Stimulated activated CD8-positive, alpha-beta memory T cell treated with anti-CD3 and anti-CD28 coated beads, Interleukin-15, amount 100 ng/mL, for 48 hours (primary cell): ENCODE data around the gene KDM4E.
"Not testable (repeated sequence)": the region's sequence is repeated elsewhere in the genome, so short reads cannot be mapped to it uniquely, and the experiment has no call there.

Source experiments
- DNase-seq, 2 donors: peaks; one replicate each; pipeline ENCODE4 v3.0.0-alpha.2; 2020; ENCODE audit warnings: low read depth in 2 of 2

Gene KDM4E

GRCh38 chr11:95024958-95025357, at the start of gene KDM4E:
Gene KDM4E (plus strand): TSS chr11:95025258. CDS start chr11:95025558, 300 bp downstream.
- DNase-seq = no peak

- no peak for DNase-seq
Observed at GRCh38 chr11:94975599-94975998, 49.5 kb upstream of the KDM4E start.

- no peak for DNase-seq
Observed at GRCh38 chr11:94987378-94987777, 37.7 kb upstream of the KDM4E start.

- DNase-seq = no peak
Observed at GRCh38 chr11:94988748-94989147, 36.3 kb upstream of the KDM4E start.

DNA sequence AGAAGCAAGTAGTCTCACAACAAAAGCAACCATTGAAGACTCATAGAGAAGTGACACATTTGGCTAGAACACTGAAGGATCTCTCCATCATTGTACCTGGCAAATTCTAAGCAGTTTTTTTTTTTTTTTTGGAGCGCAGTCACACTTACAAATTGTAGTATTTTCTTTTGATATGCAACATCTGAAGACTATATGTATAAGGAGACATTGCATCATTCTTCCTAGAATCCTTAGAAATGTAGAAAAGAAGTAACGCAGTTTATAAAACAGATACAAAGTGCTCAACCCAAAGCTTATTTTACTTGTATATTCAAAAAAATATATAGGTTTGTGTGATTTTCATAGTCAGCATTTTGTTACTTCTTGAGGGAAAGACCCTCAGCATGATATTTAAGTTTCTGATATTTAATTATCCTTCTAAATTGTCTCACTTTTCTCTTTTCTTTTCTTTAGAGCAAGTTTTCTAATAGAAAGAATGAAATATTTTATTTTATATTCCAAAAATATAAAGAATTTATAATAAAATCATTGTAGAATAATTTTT, 31.6 kb upstream of the KDM4E start:
- DNase-seq = no peak

GRCh38 chr11:94997437-94997836, 27.6 kb upstream of the KDM4E start:
- DNase-seq = no peak

DNA sequence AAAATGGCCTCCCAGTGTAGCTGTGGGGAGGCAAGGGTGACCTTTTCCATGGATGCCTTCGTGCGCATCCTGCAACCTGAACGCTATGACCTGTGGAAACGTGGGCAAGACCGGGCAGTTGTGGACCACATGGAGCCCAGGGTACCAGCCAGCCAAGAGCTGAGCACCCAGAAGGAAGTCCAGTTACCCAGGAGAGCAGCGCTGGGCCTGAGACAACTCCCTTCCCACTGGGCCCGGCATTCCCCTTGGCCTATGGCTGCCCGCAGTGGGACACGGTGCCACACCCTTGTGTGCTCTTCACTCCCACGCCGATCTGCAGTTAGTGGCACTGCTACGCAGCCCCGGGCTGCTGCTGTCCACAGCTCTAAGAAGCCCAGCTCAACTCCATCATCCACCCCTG, 26.8 kb upstream of the KDM4E start:
- no peak for DNase-seq

DNA sequence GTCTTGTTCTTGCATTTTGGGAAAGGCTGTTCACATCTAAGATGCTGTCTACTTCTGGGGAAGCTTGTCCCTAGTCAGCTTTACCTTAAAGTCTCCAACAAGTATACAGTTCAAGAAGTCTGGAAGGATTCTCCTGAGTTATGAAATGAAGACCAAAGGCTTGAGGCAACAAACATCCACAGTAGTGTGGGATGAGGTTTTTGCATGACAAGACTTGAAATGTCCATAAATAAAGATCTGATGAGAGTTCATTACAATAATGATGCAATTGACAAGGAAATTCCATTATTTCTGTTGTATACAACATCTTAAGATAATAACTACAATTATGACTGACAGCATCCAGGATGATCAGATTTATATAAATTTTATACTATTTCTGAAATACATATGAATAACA, 21.3 kb upstream of the KDM4E start:
- no peak for DNase-seq

DNA sequence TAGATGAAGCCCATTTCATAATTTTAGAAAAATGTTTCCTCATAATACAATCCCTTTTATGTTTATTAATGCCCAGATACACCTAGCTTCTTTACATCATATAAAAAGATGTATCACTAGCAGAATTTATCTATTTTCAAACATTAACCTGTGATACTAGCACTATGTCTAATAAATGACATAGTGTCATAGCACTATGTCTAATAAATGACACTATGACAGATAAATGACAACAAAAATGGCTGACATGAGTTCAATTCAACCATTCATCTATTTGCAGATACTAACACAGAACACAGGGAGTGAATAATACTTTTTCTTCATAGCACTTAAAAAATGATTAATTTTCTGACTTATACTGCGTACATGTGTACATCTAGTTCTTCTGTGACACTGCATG, 19.4 kb upstream of the KDM4E start:
- no peak for DNase-seq

- DNase-seq = no peak
Observed at GRCh38 chr11:95011376-95011775, 13.7 kb upstream of the KDM4E start.

GRCh38 chr11:95014184-95014821, 10.8 kb upstream of the KDM4E start:
- no peak for DNase-seq

DNA sequence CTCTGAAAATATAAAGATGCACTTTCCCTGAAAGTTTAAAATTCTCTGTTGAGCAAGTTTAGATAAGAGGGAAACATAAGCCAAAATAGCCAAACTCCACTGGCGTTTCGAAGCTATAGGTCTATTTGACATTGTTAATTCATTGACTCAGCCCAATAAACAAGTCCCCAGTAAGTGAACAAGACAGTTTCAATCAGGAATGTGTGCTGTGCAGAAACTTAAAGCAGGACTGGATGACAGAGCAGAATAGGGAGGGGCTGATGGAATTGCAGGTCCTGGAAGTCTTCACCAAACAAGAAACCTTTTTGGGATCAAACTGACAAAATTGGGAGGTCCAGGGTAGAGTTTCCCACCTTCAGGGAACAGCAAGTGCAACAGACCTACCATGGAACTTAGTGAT, 8.9 kb upstream of the KDM4E start:
- DNase-seq = no peak

DNA sequence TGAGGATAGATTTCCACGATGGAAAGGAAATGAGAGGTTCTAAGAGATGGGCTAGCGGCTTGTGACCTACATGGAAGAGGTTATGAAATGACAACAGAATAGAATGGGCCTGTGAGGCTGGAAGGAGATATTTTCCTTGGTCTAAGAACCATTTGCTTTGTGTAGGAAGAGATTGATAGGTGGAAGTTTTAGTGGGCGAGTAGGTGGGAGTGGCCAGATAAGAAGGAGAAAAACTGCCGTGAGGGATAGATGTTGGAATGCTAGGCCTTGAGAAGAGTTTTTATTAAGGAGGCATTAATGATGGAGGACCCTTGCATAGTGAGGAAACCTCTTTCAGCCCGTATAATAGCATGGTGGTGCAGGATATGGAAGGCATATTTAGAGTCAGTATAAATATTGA, 3.6 kb upstream of the KDM4E start:
- DNase-seq = not testable (repeated sequence)

DNA sequence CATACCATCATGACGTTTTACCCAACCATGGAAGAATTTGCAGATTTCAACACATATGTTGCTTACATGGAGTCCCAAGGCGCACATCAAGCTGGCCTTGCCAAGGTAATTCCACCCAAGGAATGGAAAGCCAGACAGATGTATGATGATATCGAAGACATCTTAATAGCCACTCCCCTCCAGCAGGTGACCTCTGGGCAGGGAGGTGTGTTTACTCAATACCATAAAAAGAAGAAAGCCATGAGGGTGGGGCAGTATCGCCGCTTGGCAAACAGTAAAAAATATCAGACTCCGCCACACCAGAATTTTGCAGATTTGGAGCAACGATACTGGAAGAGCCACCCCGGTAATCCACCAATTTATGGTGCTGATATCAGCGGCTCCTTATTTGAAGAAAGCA, 536 bp downstream of the KDM4E start:
- not testable (repeated sequence) for DNase-seq

DNA sequence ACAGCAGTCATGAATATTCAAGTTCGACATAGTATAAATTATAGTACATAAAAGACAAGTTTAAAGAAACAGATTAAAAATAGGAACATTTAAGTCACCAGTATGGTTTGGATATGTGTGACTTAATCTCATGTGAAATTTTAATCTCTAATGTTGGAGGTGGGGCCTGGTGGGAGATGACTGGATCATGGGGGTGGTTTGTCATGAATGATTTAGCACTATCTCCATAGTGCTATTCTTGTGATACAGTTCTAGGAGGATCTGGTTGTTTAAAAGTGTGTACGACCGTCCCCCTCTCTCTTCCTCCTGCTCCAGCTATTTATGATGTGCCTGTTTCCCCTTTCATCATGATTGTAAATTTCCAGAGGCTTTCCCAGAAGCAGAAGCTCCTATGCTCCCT, 3.3 kb downstream of the KDM4E start:
- no peak for DNase-seq

DNA sequence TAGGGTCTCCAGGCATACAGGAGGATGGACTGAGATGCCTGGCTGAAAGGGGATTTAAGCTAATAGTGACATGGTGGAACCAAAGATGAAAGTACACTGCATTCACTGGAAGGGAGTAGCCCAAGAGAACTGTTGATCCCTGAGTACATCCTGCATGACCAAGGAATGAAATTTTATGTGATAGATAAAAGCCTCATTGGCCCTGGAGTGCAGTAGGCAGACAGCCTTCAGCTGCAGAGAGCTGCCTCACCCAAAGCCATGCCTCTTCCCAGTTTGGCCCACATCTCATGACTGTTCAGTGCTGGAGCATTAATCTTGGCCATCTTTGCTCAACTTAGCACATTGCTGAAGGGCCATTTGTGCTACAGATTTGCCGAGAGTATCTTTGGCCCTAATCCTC, 8.0 kb downstream of the KDM4E start:
- no peak for DNase-seq

DNA sequence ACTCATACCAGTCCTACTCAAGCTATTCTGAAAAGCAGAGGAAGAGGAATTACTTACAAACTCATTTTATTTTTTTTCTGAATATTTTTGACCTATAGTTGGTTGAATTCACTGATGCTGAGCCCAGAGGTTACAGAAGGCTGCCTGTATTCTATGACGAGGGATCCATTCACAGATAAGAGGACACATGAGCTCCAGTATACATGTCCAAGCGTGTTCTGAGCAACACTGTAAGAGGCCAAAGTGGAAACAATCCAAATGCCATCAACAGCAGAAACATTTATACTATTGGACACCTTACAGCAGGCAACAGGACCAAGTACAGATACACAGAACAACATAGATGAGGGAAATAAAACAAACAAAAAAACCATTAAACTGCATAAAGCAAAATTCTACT, 10.3 kb downstream of the KDM4E start:
- no peak for DNase-seq

- DNase-seq = not testable (repeated sequence)
Observed at GRCh38 chr11:95037356-95038035, 12.4 kb downstream of the KDM4E start.

DNA sequence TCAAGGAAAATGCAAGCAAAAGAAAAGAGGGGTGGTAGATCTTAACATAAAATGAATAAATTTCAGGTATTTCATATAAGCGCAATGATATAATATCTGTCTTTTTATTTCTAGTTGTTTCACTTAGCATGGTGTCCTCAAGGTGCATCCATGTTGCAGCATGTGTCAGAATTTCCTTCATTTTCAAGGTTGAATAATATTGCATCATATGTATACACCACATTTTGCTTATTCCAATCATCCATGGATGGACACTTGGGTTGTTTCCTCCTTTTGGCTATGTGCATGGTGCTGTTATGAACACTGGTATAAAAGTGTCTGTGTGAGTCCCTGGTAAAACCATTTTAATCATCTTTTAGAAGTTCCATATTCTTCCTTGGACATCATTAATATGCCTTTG, 17.2 kb downstream of the KDM4E start:
- no peak for DNase-seq

- no peak for DNase-seq
Observed at GRCh38 chr11:95042906-95043305, 17.8 kb downstream of the KDM4E start.

DNA sequence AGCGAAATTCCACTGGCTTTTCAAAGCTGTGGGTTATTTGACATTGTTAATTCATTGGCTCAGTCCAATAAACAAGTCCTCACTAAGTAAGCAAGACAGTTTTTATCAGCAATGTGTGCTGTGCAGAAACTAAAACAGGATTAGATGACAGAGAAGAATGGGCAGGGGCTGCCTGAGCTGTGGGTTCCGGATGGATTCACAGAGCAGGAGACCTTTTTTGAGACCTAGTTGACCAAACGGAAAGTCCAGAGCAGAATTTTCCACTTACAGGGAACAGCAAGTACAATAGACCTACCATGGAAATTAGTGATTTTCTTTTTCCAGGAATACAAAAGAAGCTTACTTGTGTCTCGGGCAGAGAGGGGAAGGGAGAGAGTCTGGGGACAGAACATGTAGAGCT, 19.0 kb downstream of the KDM4E start:
- DNase-seq = no peak

DNA sequence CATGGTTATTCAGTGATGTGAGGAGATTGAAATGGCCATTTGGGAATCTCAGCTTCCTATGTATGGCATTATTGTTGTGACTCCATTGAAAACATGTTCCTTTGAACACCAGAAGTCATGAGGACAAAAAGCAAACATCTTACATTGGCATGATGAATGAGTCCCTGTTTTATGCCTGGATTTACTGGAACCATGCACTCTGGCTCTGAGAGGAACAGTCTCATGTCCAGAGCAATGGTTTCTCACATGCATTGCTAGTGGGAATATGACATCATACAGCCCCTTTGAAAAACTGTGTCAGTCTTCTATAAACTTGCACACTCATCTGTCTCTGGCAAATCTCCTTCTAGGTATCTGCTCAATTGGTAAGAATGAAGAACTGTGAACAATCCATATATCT, 20.8 kb downstream of the KDM4E start:
- DNase-seq = no peak

DNA sequence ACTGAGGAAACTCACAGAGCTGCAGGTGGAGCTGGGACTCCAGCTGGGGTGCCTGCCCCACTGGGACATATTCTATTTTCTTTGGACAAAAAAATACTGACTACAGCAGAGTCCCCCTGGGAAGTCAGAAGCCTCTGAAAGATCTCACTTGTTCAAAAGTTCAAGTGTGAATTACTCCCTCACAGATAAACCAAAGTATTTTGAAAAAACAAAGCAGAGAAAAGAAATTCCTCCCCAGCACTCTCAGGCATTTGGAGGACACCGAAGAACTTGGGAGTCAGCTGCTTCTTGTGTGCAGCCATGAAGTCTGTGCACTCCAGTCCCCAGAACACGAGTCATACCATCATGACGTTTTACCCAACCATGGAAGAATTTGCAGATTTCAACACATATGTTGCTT, 24.1 kb downstream of the KDM4E start, which contains the start of gene KDM4F:
Gene KDM4F (plus strand): TSS at position 301 of the 400 bp plus-strand sequence.
- not testable (repeated sequence) for DNase-seq
